PFSK-1 (cell line): ENCODE results near the gene MUCL3.

Experiments used
- POLR2AphosphoS5 ChIP-seq: IDR thresholded peaks from 2 replicates; pipeline ENCODE4 v1.6.1; 2012; ENCODE audit warnings: low read depth, mild to moderate bottlenecking, control low read depth, low read length, moderate library complexity
- TAF1 ChIP-seq: IDR thresholded peaks from 2 replicates; pipeline ENCODE4 v1.6.1; 2012; ENCODE audit warnings: low read length, control low read depth, borderline replicate concordance; ENCODE audit not compliant: insufficient read depth

GRCh38 chr6:30914854-30915590 lies 25.8 kb upstream of the MUCL3 start:
- TF ChIP-seq TAF1 (no peak), POLR2AphosphoS5 (no peak)
